RWPE1 (cell line): ENCODE measurements around the gene NOX5.

ENCODE experiments used
- CTCF ChIA-PET: fragments of 350-600 bp; sonication (Branson Sonifier 250); formaldehyde crosslinking; extraction: SDS; loops from one replicate; lab custom pipeline; 2021; lab: Yijun Ruan, JAX
- POLR2A ChIA-PET: fragments of 400-600 bp; formaldehyde crosslinking; extraction: SDS; loops from one replicate; lab custom pipeline; 2020; ENCODE audit warnings: antibody characterized with exemption; ENCODE audit not compliant: low non-redundant PET; lab: Yijun Ruan, JAX
- DNase-seq: peaks from one replicate; pipeline ENCODE4 v3.0.0; 2012; ENCODE audit warnings: low spot score
- H3K27ac ChIP-seq: fragments of 450-650 bp; 2 replicates; pipeline ENCODE4 v1.5.1; 2017
- CTCF ChIP-seq: fragments of 450-650 bp; conservative IDR thresholded peaks from 2 replicates; pipeline ENCODE4 v1.5.1; 2017; ENCODE audit warnings: low read depth, mild to moderate bottlenecking

The NOX5 gene

GRCh38 chr15:69055251-69055650, 40.8 kb downstream of the NOX5 start:
- DNase-seq: no peak
- ChIA-PET POLR2A (no interaction called here), CTCF (interaction anchor here (0.5 kb wide), 1 partner anchor 18 kb away, joined by 4 read pairs; no protein-coding TSS in a partner anchor)
- no peak for TF ChIP-seq CTCF
- no peak overlapping the region for H3K27ac ChIP-seq

- CTCF ChIA-PET: interaction anchor here (0.6 to 1.1 kb wide), 3 partner anchors 14 to 338 kb away, joined by 3 to 7 read pairs (median 3); no protein-coding TSS in a partner anchor
- no peak for TF ChIP-seq CTCF
Measured at GRCh38 chr15:69056365-69056764, 41.9 kb downstream of the NOX5 start.

GRCh38 chr15:69058830-69059556, 44.5 kb downstream of the NOX5 start:
- CTCF ChIA-PET: interaction anchor here (0.6 to 1.8 kb wide), 18 partner anchors 9 to 756 kb away, joined by 3 to 9 read pairs (median 3); no protein-coding TSS in a partner anchor
- TF ChIP-seq CTCF: peak; percentile 92
- peak; percentile 94 for DNase-seq
- POLR2A ChIA-PET: no interaction called here
- no peak overlapping the region for H3K27ac ChIP-seq

More at GRCh38 chr15:69056365-69056764, 41.9 kb downstream of the NOX5 start:
- H3K27ac ChIP-seq: no peak overlapping the region
- DNase-seq: peak; percentile 71
- POLR2A ChIA-PET: interaction anchor here (0.5 to 0.6 kb wide), 2 partner anchors 338 to 396 kb away, joined by 3 to 6 read pairs; partner anchors contain the start of gene RPLP1

- ChIA-PET CTCF (interaction anchor here (0.6 to 1.8 kb wide), 16 partner anchors 9 to 408 kb away, joined by 3 to 9 read pairs (median 3); no protein-coding TSS in a partner anchor), POLR2A (no interaction called here)
- no peak overlapping the region for H3K27ac ChIP-seq
- TF ChIP-seq CTCF: no peak
- DNase-seq: no peak
Measured at GRCh38 chr15:69059557-69059943, 45.1 kb downstream of the NOX5 start.

- POLR2A ChIA-PET: no interaction called here
- DNase-seq: no peak
- CTCF ChIA-PET: interaction anchor here (1.2 to 1.8 kb wide), 2 partner anchors 17 to 334 kb away, joined by 3 to 9 read pairs; no protein-coding TSS in a partner anchor
- no peak overlapping the region for H3K27ac ChIP-seq
- TF ChIP-seq CTCF: no peak
Measured at GRCh38 chr15:69060041-69060481, 45.6 kb downstream of the NOX5 start.

- no peak for DNase-seq
- no peak for TF ChIP-seq CTCF
- ChIA-PET CTCF (no interaction called here), POLR2A (no interaction called here)
- no peak overlapping the region for H3K27ac ChIP-seq
Measured at GRCh38 chr15:69060744-69061143, 46.2 kb downstream of the NOX5 start.
